Lung (tissue), 16 donors: Measurements from ENCODE around the gene LRRN4CL. TPM values are rescaled to one million over a fixed set of nuclear protein-coding genes. Genes with fewer than 3 reads are reported as not detected.
"Not testable (repeated sequence)": the region's sequence is repeated elsewhere in the genome, so short reads cannot be mapped to it uniquely, and the experiment has no call there.

Source experiments
- ATAC-seq: fragments of 200-7000 bp; cut with Tn5 transposase; one replicate; pipeline ENCODE4 v1.9.1; 2020; ENCODE audit warnings: moderate number of reproducible peaks; ENCODE audit not compliant: insufficient read depth, low FRiP score
- DNase-seq, 3 donors: peaks; one replicate each; pipeline ENCODE4 v3.0.0-alpha.2; 2013 to 2017
- H3K27ac ChIP-seq, 2 donors: one replicate each; pipeline ENCODE4 v1.5.1; 2013; ENCODE audit warnings: mild to moderate bottlenecking in 2 of 2, moderate library complexity in 2 of 2, control low read depth in 1 of 2, inconsistent platforms in 1 of 2, low read depth in 1 of 2, low read length in 1 of 2
- H3K27me3 ChIP-seq, 3 donors: one replicate each; pipeline ENCODE4 v1.5.1; 2013; ENCODE audit warnings: low read length in 2 of 3; ENCODE audit not compliant: control insufficient read depth in 3 of 3, insufficient read depth in 3 of 3
- H3K36me3 ChIP-seq, 4 donors: one replicate each; pipeline ENCODE4 v1.5.1; 2013; ENCODE audit warnings: low read length in 4 of 4, mild to moderate bottlenecking in 1 of 4, moderate library complexity in 1 of 4; ENCODE audit not compliant: control insufficient read depth in 4 of 4, insufficient read depth in 4 of 4
- H3K4me1 ChIP-seq, 5 donors: one replicate each; pipeline ENCODE4 v1.5.1; 2013; ENCODE audit warnings: low read length in 5 of 5, mild to moderate bottlenecking in 2 of 5, moderate library complexity in 1 of 5; ENCODE audit not compliant: control insufficient read depth in 5 of 5, insufficient read depth in 5 of 5
- H3K4me3 ChIP-seq: one replicate; pipeline ENCODE4 v1.5.1; 2013; ENCODE audit warnings: mild to moderate bottlenecking, control low read depth, moderate library complexity
- H3K9ac ChIP-seq, 2 donors: one replicate each; pipeline ENCODE4 v1.5.1; 2013; ENCODE audit warnings: low read length in 2 of 2, control low read depth in 1 of 2; ENCODE audit not compliant: insufficient read depth in 1 of 2
- H3K9me3 ChIP-seq, 4 donors: one replicate each; pipeline ENCODE4 v1.5.1; 2013; ENCODE audit warnings: low read length in 3 of 4, mild to moderate bottlenecking in 1 of 4, moderate library complexity in 1 of 4; ENCODE audit not compliant: control insufficient read depth in 4 of 4, insufficient read depth in 3 of 4
- WGBS, 2 donors: extraction: QIAGEN DNeasy Blood & Tissue Kit; methylation state at CpG; one replicate each; pipeline ENCODE4 v1.1.7; 2013; 5-methylcytosine and 5-hydroxymethylcytosine counted together
- long read RNA-seq, 5 donors: transcript quantifications; one replicate each; lab custom pipeline, GENCODE V29; 2026
- polyA plus RNA-seq, 2 donors: library from polyadenylated mRNA; stranded (reverse); fragments of 200-250 nt; gene quantifications; one replicate each; pipeline ENCODE4 v1.2.1, GENCODE V29; 2013
- total RNA-seq, 2 donors: library from RNA; depleted of rRNA in 1 of 2; stranded (reverse); fragments of >200 nt in 1 of 2; gene quantifications; one replicate each; pipeline ENCODE4 v1.2.1, GENCODE V29; 2014 to 2021
- TF ChIP-seq, protein P1 (sequence below): IDR thresholded peaks from 2 replicates; pipeline ENCODE4 v1.5.1; 2012; ENCODE audit warnings: mild to moderate bottlenecking; ENCODE audit errors: control extremely low read depth, extremely low read depth
- donor health status: control.
- donor health status: control.
- donor health status: Bipolar disorder and iron deficiency.
- donor health status: healthy.
- donor health status: DM: yes; HTN: yes; CAD: no.

LRRN4CL gene
- total RNA-seq = 1 to 10 TPM in 1 of 2 donors, under 1 TPM in 1; 0.57 to 2.6 TPM
- polyA plus RNA-seq = 1 to 10 TPM in 1 of 2 donors, under 1 TPM in 1; 0.46 to 1.9 TPM
- long read RNA-seq, donor 1 = 0 reads
- long read RNA-seq, donor 2 = 0 reads
- long read RNA-seq, donor 3, partial matches to known transcripts = 0 of 1 reads
- long read RNA-seq, donor 3, other reads (novel, unspliced or antisense) = 0 of 1 reads
- long read RNA-seq, donor 4 = 0 reads
- long read RNA-seq, donor 5 = 0 reads

DNA sequence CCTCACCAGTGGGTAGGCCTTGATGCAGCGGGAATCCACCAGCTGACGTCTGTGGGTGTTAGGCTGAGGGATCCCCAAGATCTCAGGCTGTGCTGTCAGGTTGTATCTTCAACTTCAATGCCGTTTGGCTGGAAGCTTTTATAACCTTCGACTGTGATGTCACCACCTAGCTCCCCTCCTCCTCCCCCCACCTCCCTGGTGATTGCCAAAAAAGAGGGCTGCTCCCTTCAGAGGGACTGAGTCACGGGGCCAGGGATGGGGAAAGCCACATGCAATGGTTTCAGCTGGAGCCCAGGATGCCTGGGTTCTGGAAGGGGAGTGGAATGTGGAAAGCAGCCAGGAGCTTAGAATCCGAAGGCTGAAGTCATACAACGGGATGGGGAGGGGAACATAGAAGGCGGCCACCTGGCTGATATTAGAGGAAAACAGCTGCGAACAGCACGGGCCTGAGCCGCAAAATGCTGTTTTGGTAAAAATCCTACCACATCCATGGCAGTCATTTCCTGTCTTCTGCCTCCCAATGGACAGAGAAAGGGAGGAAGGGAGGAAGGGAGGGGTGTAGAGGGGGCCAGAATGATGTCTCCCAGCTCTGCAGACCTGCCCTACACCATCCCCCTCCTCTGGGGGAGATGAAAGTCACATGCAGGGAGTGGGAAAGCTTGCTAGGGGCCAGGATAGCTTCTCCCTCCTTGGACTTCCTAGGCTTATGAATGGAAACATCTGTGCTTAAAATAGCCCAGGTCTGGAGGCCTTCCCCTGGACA lies at the start of gene LRRN4CL:
TSS of gene LRRN4CL (minus strand) at position 110 of the 763 bp plus-strand sequence. CDS start 1,022 bp downstream, outside the sequence.
- Histone ChIP-seq H3K9me3 (peaks cover 0 to 2% (median 0%) of the 10 kb centered on the region in 4 donors), H3K36me3 (peaks cover 4 to 30% (median 26%) of the 10 kb centered on the region in 4 donors), H3K4me1 (peaks cover 0 to 4% (median 0%) of the 10 kb centered on the region in 5 donors), H3K9ac (no peak within 1 kb of the TSS), H3K27me3 (peaks cover 0 to 13% (median 9%) of the 10 kb centered on the region in 3 donors), H3K27ac (no peak within 1 kb of the TSS), H3K4me3 (no peak within 1 kb of the TSS)
- ATAC-seq = peak; percentile 39
- TF ChIP-seq, protein P1, sequence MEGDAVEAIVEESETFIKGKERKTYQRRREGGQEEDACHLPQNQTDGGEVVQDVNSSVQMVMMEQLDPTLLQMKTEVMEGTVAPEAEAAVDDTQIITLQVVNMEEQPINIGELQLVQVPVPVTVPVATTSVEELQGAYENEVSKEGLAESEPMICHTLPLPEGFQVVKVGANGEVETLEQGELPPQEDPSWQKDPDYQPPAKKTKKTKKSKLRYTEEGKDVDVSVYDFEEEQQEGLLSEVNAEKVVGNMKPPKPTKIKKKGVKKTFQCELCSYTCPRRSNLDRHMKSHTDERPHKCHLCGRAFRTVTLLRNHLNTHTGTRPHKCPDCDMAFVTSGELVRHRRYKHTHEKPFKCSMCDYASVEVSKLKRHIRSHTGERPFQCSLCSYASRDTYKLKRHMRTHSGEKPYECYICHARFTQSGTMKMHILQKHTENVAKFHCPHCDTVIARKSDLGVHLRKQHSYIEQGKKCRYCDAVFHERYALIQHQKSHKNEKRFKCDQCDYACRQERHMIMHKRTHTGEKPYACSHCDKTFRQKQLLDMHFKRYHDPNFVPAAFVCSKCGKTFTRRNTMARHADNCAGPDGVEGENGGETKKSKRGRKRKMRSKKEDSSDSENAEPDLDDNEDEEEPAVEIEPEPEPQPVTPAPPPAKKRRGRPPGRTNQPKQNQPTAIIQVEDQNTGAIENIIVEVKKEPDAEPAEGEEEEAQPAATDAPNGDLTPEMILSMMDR = no peak
- DNase-seq = peak in 1 of 3 donors; percentile 19
- 72 to 83% methylated on average over 11 of the region's 11 CpGs for WGBS, 2 donors

DNA sequence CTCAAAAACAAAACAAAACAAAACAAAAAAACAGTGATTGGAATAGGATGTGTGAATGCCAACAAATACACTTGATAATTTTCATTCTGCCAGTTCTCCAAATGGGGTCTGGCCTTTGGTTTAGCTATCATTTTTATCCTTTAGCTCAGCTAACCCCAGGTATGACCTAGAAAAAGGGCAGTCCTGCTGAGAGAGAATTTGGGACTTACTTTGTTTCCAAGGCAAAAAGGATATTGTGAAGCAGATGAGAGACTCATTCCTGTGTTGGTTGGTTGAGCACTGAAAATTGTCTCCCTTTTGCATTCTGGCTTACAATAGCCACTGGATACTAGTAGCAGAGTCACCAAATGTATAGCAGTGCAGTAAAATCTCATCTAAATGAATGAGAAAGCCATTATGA lies 47.9 kb upstream of the LRRN4CL start:
- Histone ChIP-seq H3K27me3 (no peaks in the 10 kb centered on the region), H3K36me3 (peaks cover 16 to 35% (median 21%) of the 10 kb centered on the region in 4 donors), H3K9me3 (no peaks in the 10 kb centered on the region), H3K9ac (no peak overlapping the region), H3K27ac (no peak overlapping the region), H3K4me3 (no peak overlapping the region), H3K4me1 (no peaks in the 10 kb centered on the region)
- TF ChIP-seq, protein P1 = no peak
- ATAC-seq (no peak), DNase-seq (no peak)

DNA sequence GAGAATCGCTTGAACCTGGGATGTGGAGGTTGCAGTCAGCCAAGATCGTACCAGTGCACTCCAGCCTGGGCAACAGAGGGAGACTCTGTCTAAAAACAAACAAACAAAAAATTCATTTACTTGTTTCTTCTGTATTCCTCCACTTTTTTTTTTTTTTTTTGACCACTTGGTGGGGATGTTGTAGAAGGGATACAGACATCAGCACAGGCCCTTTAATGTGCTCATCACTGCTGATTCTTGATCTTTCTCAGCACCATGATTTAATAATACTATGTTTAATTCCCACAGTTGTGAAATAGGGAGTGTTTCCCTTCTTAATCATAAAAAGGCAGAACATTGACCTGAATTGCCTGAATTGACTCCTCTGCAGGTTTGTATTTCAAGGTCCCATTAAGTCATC lies 43.5 kb upstream of the LRRN4CL start:
- H3K27me3 ChIP-seq = no peaks in the 10 kb centered on the region
- peaks cover 0 to 10% (median 1%) of the 10 kb centered on the region in 5 donors for H3K4me1 ChIP-seq
- no peaks in the 10 kb centered on the region for H3K9me3 ChIP-seq
- peaks cover 4 to 26% (median 7%) of the 10 kb centered on the region in 4 donors for H3K36me3 ChIP-seq
- DNase-seq (peak in 2 of 3 donors; percentile 34 to 37), ATAC-seq (no peak)
- TF ChIP-seq, protein P1 = no peak
- H3K4me3 ChIP-seq = no peak overlapping the region
- H3K27ac ChIP-seq = no peak overlapping the region
- WGBS, 2 donors = 85 to 86% methylated on average over 2 of the region's 2 CpGs
- H3K9ac ChIP-seq = no peak overlapping the region

DNA sequence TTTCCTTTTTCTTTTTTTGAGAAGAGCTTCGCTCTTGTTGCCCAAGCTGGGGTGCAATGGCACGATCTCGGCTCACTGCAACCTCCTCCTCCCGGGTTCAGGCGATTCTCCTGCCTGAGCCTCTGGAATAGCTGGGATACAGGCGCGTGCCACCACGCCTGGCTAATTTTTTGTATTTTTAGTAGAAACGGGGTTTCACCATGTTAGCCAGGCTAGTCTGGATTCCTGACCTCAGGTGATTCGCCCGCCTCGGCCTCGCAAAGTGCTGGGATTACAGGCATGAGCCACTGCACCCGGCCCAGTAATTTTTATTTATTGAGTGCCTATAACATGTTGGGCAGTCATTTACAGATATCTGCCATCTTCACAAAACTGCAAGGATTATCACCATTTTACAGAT lies 40.7 kb upstream of the LRRN4CL start:
- 87 to 89% methylated on average over 14 of the region's 14 CpGs for WGBS, 2 donors
- H3K4me3 ChIP-seq, H3K9me3 ChIP-seq, H3K9ac ChIP-seq, ATAC-seq, DNase-seq, H3K27me3 ChIP-seq, H3K27ac ChIP-seq: not testable (repeated sequence)
- Histone ChIP-seq H3K4me1 (peaks cover 0 to 22% (median 1%) of the 10 kb centered on the region in 5 donors), H3K36me3 (peaks cover 0 to 20% (median 9%) of the 10 kb centered on the region in 4 donors)
